H1 (cell line): ENCODE data around the gene CADM1. TPM values are rescaled to one million over a fixed set of nuclear protein-coding genes. Genes with fewer than 3 reads are reported as not detected.

Source experiments
- CBX8 ChIP-seq: fragments of 300-800, 300-1000 bp; sonication (generic); IDR thresholded peaks from 2 replicates; pipeline ENCODE4 v1.7.1; 2016; ENCODE audit warnings: low read depth, low read length, borderline replicate concordance
- CEBPB ChIP-seq: IDR thresholded peaks from 2 replicates; pipeline ENCODE4 v1.6.1; 2012; ENCODE audit warnings: low read depth, low read length
- RNF2 ChIP-seq: fragments of 200-900, 300-1000 bp; sonication (generic); IDR thresholded peaks from 2 replicates; pipeline ENCODE4 v1.7.1; 2016; ENCODE audit warnings: borderline replicate concordance, low read depth, mild to moderate bottlenecking, antibody characterized with exemption, low read length; ENCODE audit not compliant: poor library complexity, severe bottlenecking; ENCODE audit errors: missing control alignments
- polyA plus RNA-seq, 7 experiments: library from polyadenylated mRNA; depleted of rRNA in 3 of 7; stranded (reverse) in 5 of 7; unstranded in 2 of 7; fragments of >200 nt in 5 of 7; fragments of 200-250 nt in 2 of 7; gene quantifications; 1 replicate in 5 of 7; 2 replicates in 1 of 7; 4 replicates in 1 of 7; pipeline versions ENCODE4 v1.2.1 to v1.2.3, GENCODE V29; 2011 to 2013; ENCODE audit warnings: missing spikeins in 2 of 7, mixed read lengths in 2 of 7
- total RNA-seq: library from RNA; stranded (reverse); fragmentation: NEBNext Ultra II Directional; extraction: Animal tissue kit (Norgen Biotek cat#: 25700); gene quantifications from 2 replicates; pipeline ENCODE4 v1.2.1, GENCODE V29; 2021

Gene CADM1
- total and polyA plus RNA-seq, 2 of the 8 experiments (the other 6 are each of a cell fraction or from before 2014, with no cell fraction given) = 8.3 to 25.3 TPM

- TF ChIP-seq RNF2 (no peak), CEBPB (no peak), CBX8 (no peak)
These were observed 376.0 kb downstream of the CADM1 start (continued) for GRCh38 chr11:115128226-115128625.
